Measurements from ENCODE around the gene PAK1IP1. TPM values are rescaled to one million over a fixed set of nuclear protein-coding genes. Genes with fewer than 3 reads are reported as not detected.

PAK1IP1 gene
- total and polyA plus RNA-seq, 7 donors = 9.5 to 44.1 (median 22.0) TPM

DNA sequence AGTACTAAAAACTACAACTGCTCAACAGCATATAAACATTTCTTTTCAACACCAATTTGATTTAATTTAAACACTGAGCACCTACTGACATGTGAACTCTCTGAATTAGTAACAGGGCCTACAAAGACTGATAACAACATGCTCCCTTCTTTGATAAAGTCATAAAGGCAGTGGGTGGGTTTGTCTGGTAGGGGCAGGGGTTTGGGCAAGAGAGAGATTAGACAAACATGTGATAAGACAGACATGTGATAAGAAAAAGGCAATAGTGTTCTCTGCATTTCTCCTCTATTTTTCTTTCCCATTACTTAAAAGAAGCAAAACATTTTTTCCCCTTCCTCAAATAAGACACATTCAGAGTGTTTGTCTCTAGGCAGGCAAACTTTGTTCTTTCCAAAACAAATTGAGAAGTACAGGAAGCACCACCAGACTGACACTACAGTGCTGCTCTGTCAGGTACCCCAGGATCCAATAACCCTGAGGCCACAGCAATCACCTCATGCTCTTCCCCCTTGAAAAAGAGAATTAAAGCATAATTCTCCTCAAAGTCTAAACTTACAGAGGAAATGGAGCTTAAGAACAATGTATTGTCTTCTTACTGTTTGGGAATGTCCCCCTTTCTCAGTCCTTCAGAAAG is 12.3 kb upstream of the PAK1IP1 start:
- H3K4me1 ChIP-seq = no peaks in the 10 kb centered on the region
- TF ChIP-seq, protein P1, sequence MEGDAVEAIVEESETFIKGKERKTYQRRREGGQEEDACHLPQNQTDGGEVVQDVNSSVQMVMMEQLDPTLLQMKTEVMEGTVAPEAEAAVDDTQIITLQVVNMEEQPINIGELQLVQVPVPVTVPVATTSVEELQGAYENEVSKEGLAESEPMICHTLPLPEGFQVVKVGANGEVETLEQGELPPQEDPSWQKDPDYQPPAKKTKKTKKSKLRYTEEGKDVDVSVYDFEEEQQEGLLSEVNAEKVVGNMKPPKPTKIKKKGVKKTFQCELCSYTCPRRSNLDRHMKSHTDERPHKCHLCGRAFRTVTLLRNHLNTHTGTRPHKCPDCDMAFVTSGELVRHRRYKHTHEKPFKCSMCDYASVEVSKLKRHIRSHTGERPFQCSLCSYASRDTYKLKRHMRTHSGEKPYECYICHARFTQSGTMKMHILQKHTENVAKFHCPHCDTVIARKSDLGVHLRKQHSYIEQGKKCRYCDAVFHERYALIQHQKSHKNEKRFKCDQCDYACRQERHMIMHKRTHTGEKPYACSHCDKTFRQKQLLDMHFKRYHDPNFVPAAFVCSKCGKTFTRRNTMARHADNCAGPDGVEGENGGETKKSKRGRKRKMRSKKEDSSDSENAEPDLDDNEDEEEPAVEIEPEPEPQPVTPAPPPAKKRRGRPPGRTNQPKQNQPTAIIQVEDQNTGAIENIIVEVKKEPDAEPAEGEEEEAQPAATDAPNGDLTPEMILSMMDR (IDR thresholded peaks at IDR 0.05) = no peak
- no peak for DNase-seq
- no peak for ATAC-seq
- no peaks in the 10 kb centered on the region for H3K9me3 ChIP-seq
- no peak overlapping the region for H3K27ac ChIP-seq
- no peak overlapping the region for H3K4me3 ChIP-seq
- intact Hi-C loops (cut with DNase I) = no loop called here
- no peaks in the 10 kb centered on the region for H3K36me3 ChIP-seq (ENCODE audit: insufficient read depth in 1 of 2, low read depth in 1 of 2)
- H3K27me3 ChIP-seq (ENCODE audit: insufficient read depth in 3 of 3, low read length in 2 of 3) = no peaks in the 10 kb centered on the region

DNA sequence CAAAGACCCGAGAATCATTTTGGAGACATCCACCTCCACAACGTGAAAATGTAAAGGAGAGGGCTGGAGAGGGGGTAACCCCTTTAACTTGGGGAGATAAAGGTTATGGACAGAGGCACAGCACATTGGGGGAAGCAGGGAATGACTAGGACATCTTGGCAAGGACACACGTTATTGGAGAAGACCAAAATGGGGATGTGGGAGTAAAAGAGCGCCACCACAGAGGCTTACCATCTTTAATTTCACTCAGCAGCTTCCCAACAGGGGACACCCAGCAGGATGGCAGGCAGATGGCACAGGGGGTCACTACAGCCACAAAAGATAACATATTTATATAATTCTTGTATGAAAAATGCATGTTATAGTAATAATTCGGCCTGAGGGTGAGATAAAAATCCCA is 10.2 kb upstream of the PAK1IP1 start:
- intact Hi-C loops (cut with DNase I) = no loop called here
- no peaks in the 10 kb centered on the region for H3K9me3 ChIP-seq
- no peaks in the 10 kb centered on the region for H3K27me3 ChIP-seq (ENCODE audit: insufficient read depth in 3 of 3, low read length in 2 of 3)

DNA sequence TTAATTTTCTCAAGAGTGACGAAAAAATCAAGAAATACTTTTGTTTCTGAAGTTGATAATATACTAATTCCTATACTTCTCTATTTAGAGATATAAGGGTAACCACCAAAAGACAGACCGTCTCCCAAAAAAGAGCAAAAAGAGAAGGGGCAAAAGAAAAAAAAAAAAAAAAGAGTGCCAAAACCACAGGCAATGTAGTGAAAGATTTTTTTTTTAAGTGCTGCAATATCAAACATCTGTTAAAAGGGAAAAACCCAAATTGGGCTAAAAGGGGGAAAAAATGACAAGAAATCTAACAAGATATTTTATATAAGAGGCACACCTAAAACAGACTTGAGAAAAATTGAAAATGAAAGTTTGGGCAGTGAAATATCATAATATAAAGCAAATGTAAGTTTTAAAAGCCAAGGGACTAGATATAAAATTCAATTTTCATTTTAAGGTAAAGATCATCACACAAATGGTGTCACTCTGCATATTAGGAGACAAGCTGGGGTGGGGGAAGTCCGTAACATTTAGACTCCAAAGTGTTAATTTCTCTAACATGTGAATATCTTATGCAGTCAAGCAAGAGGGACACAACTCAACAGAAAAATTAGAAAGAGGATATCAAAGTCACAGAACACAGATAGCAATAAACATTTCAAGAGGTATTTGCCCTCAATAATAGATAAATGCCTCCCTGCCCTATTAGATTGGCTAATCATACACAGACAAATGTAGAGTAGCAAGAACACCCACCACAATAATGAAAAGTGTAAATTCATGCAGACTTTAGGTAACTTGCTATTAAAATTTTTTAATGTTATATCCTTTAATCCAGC is 9.5 kb upstream of the PAK1IP1 start:
- Histone ChIP-seq H3K9me3 (no peaks in the 10 kb centered on the region), H3K4me3 (no peak overlapping the region), H3K36me3 (ENCODE audit: insufficient read depth in 1 of 2, low read depth in 1 of 2) (no peaks in the 10 kb centered on the region), H3K4me1 (no peaks in the 10 kb centered on the region), H3K27me3 (ENCODE audit: insufficient read depth in 3 of 3, low read length in 2 of 3) (no peaks in the 10 kb centered on the region), H3K27ac (no peak overlapping the region)
- TF ChIP-seq, protein P1 (IDR thresholded peaks at IDR 0.05) = no peak
- ATAC-seq = no peak
- 61 to 78% (median 70%) methylated on average over 3 of the region's 3 CpGs for WGBS, 3 donors
- intact Hi-C loops (cut with DNase I) = no loop called here
- DNase-seq = no peak

More for the DNA sequence above, 10.2 kb upstream of the PAK1IP1 start:
- H3K4me1 ChIP-seq = no peaks in the 10 kb centered on the region
- no peak overlapping the region for H3K27ac ChIP-seq
- no peak for DNase-seq
- no peaks in the 10 kb centered on the region for H3K36me3 ChIP-seq (ENCODE audit: insufficient read depth in 1 of 2, low read depth in 1 of 2)
- TF ChIP-seq, protein P1 (IDR thresholded peaks at IDR 0.05) = no peak
- H3K4me3 ChIP-seq = no peak overlapping the region
- WGBS, 3 donors = 69 to 74% (median 72%) methylated on average over 5 of the region's 5 CpGs
- no peak for ATAC-seq

DNA sequence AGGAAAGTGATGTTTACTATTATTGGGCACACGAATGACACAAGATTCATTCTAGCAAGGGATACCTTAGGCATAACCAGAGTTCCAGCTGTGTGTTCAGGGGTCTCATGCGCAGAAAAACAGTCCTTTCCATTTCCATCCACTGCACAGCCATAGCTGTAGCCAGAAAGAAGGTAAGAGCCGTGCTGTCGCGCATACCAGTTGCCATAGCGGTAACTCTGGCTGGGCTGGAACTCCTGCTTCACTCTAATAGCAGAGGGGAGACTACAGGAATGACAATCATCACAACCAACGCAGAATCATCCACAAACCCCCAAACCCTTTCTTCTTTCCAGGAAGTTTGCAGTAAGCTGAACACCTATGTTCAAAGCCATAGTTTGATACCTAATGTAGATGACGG is 7.9 kb upstream of the PAK1IP1 start:
- Histone ChIP-seq H3K27ac (no peak overlapping the region), H3K36me3 (ENCODE audit: insufficient read depth in 1 of 2, low read depth in 1 of 2) (no peaks in the 10 kb centered on the region), H3K27me3 (ENCODE audit: insufficient read depth in 3 of 3, low read length in 2 of 3) (no peaks in the 10 kb centered on the region), H3K4me1 (no peaks in the 10 kb centered on the region), H3K9me3 (no peaks in the 10 kb centered on the region), H3K4me3 (no peak overlapping the region)
- 80 to 84% (median 81%) methylated on average over 8 of the region's 8 CpGs for WGBS, 3 donors
- DNase-seq = no peak
- intact Hi-C loops (cut with DNase I) = no loop called here
- no peak for ATAC-seq
- TF ChIP-seq, protein P1 (IDR thresholded peaks at IDR 0.05) = no peak

Data from psoas muscle (tissue), 8 donors.